Muscle layer of colon (tissue), 2 donors: Measurements from ENCODE around the gene GDPD5.

Experiments
- H3K27ac ChIP-seq: one replicate; pipeline ENCODE4 v1.7.0; 2013; ENCODE audit warnings: low read depth, mild to moderate bottlenecking, low read length, moderate library complexity
- H3K27me3 ChIP-seq, 2 donors: one replicate each; pipeline ENCODE4 v1.7.0; 2013; ENCODE audit warnings: low read length in 2 of 2, mild to moderate bottlenecking in 2 of 2; ENCODE audit not compliant: insufficient read depth in 2 of 2, control insufficient read depth in 1 of 2
- H3K36me3 ChIP-seq: one replicate; pipeline ENCODE4 v1.7.0; 2013; ENCODE audit warnings: mild to moderate bottlenecking, low read length; ENCODE audit not compliant: insufficient read depth
- H3K4me1 ChIP-seq: one replicate; pipeline ENCODE4 v1.7.0; 2013; ENCODE audit warnings: mild to moderate bottlenecking, low read length; ENCODE audit not compliant: insufficient read depth
- H3K4me3 ChIP-seq, 2 donors: one replicate each; pipeline ENCODE4 v1.7.0; 2013; ENCODE audit warnings: low read length in 2 of 2, low read depth in 1 of 2, mild to moderate bottlenecking in 1 of 2, moderate library complexity in 1 of 2
- H3K9ac ChIP-seq: one replicate; pipeline ENCODE4 v1.7.0; 2013; ENCODE audit warnings: low read length
- H3K9me3 ChIP-seq: one replicate; pipeline ENCODE4 v1.7.0; 2013; ENCODE audit warnings: mild to moderate bottlenecking, low read length
- donor health status: abdominal sarcoma.
- donor health status: Adenocarcinoma of cecum.

Gene GDPD5

DNA sequence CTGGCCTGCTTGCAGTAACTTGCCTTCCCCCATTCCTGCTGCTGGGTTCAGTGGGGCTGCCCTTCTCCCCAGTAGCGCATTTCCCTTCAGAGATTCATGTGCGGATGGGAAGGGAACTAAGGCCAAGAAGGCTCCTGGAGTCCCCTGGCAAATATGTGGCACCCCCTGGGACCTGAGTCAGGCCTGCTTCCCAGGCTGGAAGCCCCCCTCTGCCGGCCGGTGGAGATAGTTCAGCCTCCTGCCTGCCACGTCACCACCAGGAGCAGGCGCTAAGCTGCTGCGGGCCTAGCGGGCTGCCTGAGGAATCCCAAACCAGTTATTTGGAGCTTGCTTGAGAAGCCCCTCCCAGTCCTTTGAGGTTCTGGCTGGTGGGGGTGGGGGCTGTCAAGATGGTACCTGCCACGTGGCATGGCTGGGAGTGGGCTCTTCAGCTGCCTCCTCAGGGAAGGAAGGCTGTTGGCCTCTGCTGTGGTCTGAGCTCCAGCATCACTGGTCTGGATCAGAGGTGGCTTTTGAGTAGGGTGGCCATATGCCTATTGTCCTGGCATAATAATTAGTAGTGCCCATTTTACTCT is 38.3 kb upstream of the GDPD5 start:
- Histone ChIP-seq H3K4me1 (peaks cover 77% of the 10 kb centered on the region), H3K27me3 (no peaks in the 10 kb centered on the region), H3K9me3 (no peaks in the 10 kb centered on the region), H3K4me3 (peak overlapping the region; percentile 98 to 100), H3K36me3 (peaks cover 27% of the 10 kb centered on the region), H3K27ac (peak overlapping the region; percentile 100), H3K9ac (peak overlapping the region; percentile 99)

DNA sequence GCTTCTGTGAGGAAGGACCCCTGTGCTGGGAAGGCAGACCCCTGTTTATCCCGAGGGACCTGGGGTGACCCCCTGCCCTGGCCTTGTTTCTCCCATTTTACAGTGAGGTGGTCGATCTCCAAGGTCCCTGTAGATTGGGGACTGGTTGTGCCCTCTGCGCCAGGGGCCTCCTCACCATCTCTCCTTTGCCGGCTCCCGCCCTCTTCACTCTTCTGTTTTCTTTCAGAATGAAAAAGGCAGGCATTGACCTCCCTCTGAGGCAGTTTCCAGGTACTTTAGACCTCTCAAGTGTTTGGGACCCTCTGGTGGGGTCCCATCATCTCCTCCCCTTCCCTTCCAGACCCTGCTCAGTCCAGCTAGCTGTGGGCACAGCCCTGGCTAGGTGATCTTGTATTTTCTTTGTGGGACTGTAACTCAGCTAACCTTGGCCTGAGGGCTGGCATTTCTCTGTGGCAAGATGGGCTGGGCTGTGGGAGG is 37.8 kb upstream of the GDPD5 start:
- Histone ChIP-seq H3K4me1 (peaks cover 82% of the 10 kb centered on the region), H3K4me3 (peak overlapping the region; percentile 98 to 100), H3K27ac (peak overlapping the region; percentile 100), H3K9me3 (no peaks in the 10 kb centered on the region), H3K9ac (peak overlapping the region; percentile 99), H3K27me3 (no peaks in the 10 kb centered on the region), H3K36me3 (peaks cover 21% of the 10 kb centered on the region)

- Histone ChIP-seq H3K4me1 (peaks cover 82% of the 10 kb centered on the region), H3K9ac (peak overlapping the region; percentile 99), H3K27ac (peak overlapping the region; percentile 100), H3K27me3 (no peaks in the 10 kb centered on the region), H3K36me3 (peaks cover 16% of the 10 kb centered on the region), H3K9me3 (no peaks in the 10 kb centered on the region), H3K4me3 (peak overlapping the region; percentile 98 to 100)
These were observed 37.2 kb upstream of the GDPD5 start for GRCh38 chr11:75562836-75563484.

DNA sequence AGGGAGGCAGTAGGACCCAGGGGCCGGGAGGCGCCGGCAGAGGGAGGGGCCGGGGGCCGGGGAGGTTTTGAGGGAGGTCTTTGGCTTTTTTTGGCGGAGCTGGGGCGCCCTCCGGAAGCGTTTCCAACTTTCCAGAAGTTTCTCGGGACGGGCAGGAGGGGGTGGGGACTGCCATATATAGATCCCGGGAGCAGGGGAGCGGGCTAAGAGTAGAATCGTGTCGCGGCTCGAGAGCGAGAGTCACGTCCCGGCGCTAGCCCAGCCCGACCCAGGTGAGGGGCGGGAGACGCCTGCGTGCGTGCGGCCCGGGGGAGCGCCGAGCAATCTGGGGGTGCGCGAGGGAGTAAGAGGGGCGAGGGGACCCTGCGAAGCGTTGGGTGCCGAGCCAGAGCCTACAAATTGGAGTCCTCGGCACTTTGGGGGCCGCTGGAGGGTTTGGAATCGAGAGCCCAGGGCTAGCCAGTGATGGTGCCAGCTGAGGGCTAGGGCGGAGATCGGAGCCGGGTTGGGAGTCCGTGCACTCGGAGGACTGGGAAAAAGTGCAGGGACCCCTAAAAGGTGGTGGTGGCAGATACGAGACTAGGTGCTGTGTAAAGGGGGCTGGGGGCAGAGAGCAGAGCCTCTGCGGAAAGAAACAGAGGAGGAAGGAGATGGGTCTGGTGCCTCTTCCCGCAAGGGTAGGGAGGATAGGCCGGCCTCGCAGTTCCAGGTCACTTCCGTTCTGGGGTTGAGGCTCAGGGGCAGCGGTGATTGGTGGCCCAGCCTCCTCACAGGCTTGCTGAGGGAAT is 36.5 kb upstream of the GDPD5 start, which contains the start of gene SERPINH1:
TSS of gene SERPINH1 (plus strand) at position 206 of the 788 bp plus-strand sequence. CDS start 4,097 bp downstream, outside the sequence.
- Histone ChIP-seq H3K27ac (peak within 1 kb of the TSS; percentile 100), H3K4me3 (peak within 1 kb of the TSS; percentile 98 to 100), H3K4me1 (peaks cover 82% of the 10 kb centered on the region), H3K9ac (peak within 1 kb of the TSS; percentile 99), H3K9me3 (no peaks in the 10 kb centered on the region), H3K27me3 (no peaks in the 10 kb centered on the region), H3K36me3 (peaks cover 9% of the 10 kb centered on the region)

DNA sequence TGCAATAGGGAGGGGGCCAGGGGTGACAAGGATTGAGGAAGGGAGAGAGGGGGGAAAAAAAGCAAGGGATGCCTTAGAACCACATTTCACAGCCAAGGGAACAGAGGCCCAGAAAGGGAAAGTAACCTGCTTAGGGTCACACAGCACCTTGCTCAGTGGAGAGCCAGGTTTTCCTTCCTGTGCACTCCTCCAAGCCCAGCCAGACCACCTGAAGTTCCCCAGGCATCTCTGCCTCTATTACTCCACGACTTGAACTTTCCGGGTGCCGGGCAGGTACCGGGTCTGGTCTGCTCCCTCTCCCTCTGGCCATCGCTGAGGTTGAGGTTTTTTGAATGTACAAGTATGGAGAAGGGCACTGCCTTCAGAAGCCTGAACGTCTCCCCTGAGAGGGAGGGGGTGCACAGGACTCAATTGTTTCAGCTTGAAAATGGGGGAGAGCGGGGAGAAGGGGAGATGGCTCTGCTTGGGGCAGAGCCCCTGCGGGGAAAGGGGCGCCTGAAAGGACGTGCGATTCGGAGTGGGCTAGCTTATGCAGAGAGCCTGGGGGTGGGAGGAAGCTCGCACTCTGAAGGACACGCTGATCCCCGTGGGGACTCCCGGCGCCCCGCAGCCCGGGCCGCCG is 35.8 kb upstream of the GDPD5 start:
- no peaks in the 10 kb centered on the region for H3K9me3 ChIP-seq
- no peaks in the 10 kb centered on the region for H3K27me3 ChIP-seq
- peaks cover 82% of the 10 kb centered on the region for H3K4me1 ChIP-seq
- H3K9ac ChIP-seq: peak overlapping the region; percentile 99
- H3K36me3 ChIP-seq: peaks cover 3% of the 10 kb centered on the region
- peak overlapping the region; percentile 98 to 100 for H3K4me3 ChIP-seq
- peak overlapping the region; percentile 100 for H3K27ac ChIP-seq

DNA sequence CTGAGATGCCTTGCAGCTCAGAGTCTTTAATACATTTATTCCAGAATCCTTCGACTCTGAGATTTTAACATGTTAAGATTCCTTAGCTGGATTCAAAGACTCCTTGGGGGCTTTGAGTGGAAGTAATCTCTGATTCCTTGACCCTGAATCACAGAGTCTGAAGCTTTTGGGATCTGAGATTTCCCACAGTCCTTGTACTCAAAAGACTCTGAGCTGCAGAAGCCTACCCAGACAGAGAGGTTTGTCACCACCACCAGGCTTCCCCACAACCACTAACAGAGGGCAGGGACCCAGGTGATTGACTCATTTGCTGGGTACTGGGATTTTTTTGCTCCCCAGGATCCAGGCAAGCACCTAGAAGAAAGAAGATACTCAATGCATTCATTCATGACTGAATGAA is 34.9 kb upstream of the GDPD5 start:
- peaks cover 76% of the 10 kb centered on the region for H3K4me1 ChIP-seq
- peak overlapping the region; percentile 99 for H3K9ac ChIP-seq
- H3K27me3 ChIP-seq: no peaks in the 10 kb centered on the region
- H3K36me3 ChIP-seq: no peaks in the 10 kb centered on the region
- H3K4me3 ChIP-seq: no peak overlapping the region
- peak overlapping the region; percentile 100 for H3K27ac ChIP-seq
- no peaks in the 10 kb centered on the region for H3K9me3 ChIP-seq

DNA sequence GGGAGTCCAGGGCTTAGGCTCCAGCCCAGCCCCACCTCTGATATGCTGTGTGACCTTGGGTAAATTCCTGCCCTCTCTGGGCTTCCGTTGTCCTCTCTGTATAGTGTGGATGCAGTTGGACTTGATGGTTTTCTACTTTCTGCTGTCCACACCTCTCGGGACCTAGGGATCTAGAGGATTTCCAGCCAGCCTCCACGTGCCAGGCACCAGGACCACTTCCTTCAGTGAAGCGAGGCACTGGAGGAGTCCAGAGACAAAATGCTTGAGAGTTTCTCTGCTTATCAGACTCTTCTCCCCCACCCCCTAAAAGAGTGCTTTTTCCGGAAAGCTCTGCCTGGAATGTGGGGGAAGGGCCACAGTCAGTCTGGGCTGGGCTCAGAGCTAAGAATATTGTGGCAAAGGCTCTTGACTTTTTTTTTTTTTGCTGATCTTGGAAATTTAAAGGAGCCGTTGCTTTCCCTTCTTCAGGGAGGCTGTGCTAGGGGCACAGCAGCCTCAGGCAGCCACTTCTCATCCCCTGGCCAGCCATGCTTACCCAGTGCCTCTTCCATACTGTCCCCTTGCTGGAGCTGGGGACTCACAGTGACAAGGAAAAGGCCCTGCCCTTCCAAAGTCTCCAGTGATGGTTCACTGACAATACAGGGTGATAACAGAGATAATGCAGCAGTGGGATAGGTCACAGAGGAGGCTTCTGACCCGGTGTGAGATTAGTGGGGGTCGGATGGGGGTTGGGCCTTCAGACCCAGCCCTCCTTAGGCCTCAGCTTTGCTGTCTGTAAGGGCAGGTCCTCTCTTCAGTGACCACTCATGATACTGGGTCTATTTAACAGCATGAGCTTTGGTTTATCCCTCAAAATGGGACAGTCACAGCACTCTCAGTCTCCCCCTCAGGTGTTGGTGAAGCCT is 33.5 kb upstream of the GDPD5 start:
- Histone ChIP-seq H3K9me3 (no peaks in the 10 kb centered on the region), H3K4me3 (peak overlapping the region in 1 of 2 donors; percentile 45), H3K27me3 (no peaks in the 10 kb centered on the region), H3K27ac (peak overlapping the region; percentile 99), H3K36me3 (no peaks in the 10 kb centered on the region), H3K9ac (peak overlapping the region; percentile 63), H3K4me1 (peaks cover 72% of the 10 kb centered on the region)

DNA sequence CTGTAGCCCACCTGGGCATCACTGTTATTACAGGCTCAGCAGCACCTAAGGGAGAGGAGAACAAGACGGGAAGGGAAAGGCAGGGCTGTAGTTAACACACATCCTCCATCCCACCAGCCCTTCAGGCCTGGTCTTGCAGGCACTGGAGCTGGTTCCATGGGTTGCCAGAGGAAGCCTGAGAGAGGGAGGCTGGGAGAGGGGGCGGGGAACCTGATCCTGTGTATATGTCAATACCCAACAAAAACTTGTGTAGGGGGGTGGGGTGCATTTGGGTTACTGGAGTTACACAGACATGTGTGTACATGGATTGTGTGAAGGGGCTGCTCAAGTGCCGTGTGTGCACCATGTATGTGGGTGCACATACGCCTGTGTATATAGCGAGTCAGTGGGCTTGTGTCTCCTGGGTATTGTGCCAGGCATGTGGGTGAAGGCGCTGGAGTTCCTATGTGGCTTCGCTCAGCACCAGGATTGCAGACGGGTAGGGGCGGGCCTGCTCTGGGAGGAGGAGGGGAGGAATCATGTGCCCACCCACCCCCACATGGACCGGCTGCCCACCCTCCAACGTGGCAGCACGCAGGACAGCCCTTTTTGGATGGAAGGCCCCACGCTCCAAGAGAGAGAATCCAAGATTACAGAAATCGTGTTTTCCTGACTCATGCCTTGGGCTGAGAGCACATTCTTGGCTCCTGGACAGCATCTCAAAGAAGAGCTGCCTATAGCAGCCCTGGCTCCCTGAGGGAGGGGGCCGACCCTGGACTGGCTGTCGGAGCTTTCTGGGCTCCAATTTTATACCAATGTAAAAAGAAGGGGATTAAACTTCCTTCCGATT is 32.1 kb upstream of the GDPD5 start:
- Histone ChIP-seq H3K27ac (peak overlapping the region; percentile 99), H3K9me3 (no peaks in the 10 kb centered on the region), H3K27me3 (no peaks in the 10 kb centered on the region), H3K4me1 (peaks cover 71% of the 10 kb centered on the region), H3K9ac (peak overlapping the region; percentile 44), H3K36me3 (no peaks in the 10 kb centered on the region), H3K4me3 (peak overlapping the region in 1 of 2 donors; percentile 45)

- H3K27ac ChIP-seq: peak overlapping the region; percentile 58
- no peaks in the 10 kb centered on the region for H3K27me3 ChIP-seq
- H3K4me3 ChIP-seq: no peak overlapping the region
- no peaks in the 10 kb centered on the region for H3K9me3 ChIP-seq
- peaks cover 66% of the 10 kb centered on the region for H3K4me1 ChIP-seq
- no peak overlapping the region for H3K9ac ChIP-seq
- no peaks in the 10 kb centered on the region for H3K36me3 ChIP-seq
These were observed 30.5 kb upstream of the GDPD5 start for GRCh38 chr11:75556275-75556674.
